ENCODE data around the gene DNAH5.

Gene DNAH5

GRCh38 chr5:13941468-13941867, 3.0 kb downstream of the DNAH5 start:
- no peak for DNase-seq

DNA sequence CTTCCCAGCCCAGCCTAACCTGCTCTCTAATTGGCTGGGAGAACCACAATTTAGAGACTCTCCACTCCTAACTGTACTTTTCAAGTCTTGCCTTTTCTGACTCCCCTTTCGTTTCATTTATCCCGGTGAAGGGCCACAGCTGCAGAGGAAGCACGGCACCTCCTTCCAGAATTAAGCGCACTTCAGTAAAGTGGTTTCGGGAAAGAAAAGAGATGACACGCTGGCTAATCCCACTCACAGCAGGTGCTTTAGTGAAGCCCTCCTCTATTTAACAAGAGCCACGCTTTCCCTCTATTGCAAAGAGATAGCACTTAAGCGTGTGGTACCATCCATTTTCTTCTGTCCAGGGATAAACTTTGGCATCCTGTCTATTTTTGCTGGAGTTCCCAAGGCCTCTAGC, 4.8 kb downstream of the DNAH5 start:
- DNase-seq = no peak

- DNase-seq = no peak
Measured at GRCh38 chr5:13934921-13935320, 9.6 kb downstream of the DNAH5 start.

- DNase-seq = no peak
Measured at GRCh38 chr5:13934125-13934524, 10.4 kb downstream of the DNAH5 start.

DNA sequence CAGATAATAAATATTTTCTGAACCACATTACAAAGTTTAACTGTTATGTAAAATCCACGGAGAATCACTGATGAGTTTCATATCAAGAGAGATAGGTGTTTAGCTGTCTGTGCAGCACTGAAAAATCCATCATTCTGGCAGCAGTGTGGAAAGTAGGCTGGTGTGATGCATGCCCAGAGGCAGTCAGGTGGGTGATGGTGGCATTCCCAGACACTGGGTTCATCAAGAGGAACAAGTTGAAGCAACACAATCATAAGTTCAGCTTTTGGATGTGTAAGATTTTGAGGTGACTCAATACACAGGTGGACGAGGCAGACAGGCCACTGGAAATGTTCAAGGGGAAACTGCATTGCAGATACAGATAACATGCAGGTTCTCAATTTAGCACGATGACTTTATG, 11.9 kb downstream of the DNAH5 start:
- no peak for DNase-seq

DNA sequence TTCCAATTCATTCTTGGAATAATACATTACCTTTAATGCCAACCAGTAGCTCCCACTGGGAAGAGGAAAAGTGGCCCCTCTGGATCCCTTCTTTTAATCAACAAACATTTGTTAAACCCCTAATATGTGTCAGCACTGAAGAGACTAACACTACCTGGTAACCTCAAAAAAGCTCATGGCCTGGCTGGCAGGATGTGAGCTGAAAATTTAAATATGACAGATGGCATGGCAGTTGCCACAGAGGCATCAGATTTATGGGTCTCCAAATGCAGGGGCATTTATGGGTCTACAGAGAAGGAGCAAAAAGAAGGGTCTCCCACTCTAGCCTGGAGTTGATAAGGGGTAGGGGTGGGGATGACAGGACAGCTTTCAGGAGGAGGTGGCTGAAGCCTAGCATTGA, 12.5 kb downstream of the DNAH5 start:
- DNase-seq = no peak

- DNase-seq = no peak
Measured at GRCh38 chr5:13930541-13931171, 13.8 kb downstream of the DNAH5 start.

DNA sequence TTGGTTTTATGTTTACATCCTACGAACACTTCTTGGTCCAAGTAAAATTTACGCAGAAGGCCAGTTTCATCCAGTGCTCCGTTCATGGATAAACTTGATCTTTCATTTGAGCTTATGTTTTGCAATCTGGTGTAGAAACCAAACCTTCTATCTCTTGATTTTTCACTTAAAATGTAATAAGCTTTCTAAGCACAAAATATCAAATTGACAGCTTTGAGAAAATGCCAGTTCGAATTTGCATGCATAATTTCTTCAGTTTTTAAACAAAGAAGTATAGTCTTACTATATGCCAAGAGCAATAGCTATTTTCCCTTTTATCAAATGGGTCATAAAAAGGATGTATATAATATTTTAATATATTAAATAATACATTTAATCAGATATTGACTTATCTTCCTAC, 17.8 kb downstream of the DNAH5 start:
- DNase-seq = no peak

DNA sequence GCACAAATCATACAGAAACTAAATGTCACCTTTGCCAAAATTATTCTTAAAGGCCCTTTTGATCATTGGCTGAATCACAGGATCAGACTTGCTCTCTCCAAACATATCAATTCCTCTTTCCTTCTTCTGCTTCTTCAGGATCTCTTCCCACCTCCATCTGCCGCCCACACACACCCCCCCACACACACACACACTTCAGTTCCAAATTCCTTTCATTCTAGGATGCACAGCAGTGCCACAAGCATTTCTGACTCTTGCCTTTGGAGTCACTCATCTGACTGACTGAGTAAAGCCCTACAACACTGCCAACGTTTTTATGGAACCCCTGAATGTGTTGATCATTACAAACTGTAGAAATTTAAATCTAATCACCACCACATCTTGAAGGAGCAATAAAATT, 22.9 kb downstream of the DNAH5 start:
- DNase-seq = no peak

GRCh38 chr5:13919786-13920185, 24.7 kb downstream of the DNAH5 start:
- DNase-seq = no peak

DNA sequence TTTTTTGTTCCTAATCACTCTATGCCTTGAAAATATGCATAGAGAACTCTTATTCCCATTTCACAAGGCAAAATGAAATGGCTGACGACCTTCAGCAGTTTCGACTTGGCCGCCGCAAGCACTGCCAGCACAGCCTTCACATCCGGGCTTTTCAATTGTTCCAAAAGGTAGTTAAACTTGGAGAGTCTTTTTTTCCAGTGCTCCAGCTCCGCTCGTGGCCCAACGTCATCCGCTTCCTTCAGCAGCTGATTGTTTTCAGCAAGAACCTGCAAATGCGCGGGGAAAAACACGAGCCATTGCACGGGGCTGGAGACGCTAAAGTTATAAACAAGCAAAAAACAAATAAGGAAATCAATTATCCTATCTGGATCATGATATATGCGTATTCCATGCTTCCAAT, 25.4 kb downstream of the DNAH5 start:
- no peak for DNase-seq

DNA sequence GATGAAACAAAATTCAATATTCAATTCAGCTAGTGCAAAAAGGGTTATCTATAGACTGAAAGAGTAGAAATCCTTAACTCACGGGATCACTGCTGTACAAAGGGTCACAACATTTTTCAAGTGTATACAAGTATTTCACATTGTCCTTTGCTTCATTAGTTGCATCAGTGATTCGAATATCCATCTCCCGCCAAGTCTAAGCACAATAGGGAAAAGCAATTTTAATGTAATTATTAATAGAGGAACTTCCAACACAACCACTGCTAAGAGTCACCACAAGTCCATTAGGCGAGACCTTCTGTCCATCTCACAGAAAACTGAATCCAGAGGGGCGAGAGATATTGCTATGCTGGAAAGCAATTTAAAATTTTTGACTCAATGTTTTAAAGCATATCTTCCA, 27.4 kb downstream of the DNAH5 start:
- no peak for DNase-seq

DNA sequence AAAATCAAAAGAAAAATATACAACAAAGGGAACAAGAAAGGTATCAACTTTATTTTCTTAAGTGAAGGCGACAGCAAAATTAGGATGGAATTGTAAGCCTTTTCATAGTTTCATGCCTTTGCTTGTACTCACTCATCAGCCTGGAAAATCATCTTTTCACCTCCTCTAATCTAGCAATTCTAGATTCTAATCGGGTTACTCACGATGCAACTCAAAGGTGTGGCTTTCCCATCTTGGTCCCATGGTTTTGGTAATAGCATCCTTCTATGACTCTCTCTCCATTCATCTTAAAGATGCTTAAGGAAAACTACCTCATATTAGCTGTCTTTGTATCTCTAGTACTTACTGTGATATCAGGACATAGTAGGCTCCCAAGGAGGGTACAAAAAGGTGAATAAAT, 30.5 kb downstream of the DNAH5 start:
- no peak for DNase-seq

DNA sequence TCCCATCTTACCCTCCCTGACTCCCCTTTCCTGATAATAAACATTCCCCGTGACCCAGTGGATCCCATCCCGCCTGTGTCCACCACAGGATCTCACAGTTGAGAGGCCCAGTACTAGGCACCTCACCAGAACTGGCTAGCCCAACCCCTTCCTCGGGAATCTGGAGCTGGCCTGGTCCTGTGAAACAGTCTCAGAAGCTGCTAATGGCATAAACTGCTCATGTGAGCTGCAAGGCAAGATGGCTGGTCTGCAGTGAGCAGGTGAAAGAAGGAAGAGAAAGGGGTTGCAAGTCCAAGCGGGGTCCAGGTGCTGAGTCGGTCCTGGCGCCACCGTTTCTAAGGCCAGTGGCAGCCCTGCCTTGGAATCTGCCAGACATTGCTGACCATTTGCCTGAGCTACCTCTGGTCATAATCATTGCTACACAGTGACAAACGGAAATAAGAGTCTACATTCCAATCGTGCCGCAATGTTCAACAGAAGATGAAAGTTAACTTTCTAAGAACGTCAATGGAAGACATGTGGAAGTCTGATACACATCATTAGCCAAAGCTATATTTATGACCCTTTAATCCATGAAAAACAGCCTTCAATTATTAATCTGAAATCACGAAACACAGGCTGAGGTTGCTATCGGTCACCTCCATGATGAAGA, 33.7 kb downstream of the DNAH5 start:
- DNase-seq = no peak

DNA sequence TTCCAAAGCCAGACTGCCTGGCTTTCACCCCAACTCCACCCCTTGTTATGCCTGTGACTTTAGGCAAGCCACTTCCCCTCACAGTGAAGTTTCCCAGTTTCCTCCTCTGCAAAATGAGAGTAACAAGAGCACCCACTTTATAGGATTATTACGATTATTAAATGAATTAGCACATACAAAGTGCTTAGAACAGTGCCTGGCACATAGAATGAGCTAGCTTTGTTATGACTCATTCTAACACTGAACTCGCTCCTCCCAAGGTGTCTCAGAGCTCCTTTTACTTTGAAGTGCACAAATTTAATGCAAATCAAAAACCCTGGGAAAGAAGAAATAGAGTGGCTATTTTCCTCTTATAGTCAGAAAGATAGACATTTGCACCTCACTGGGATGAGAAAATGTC, 34.3 kb downstream of the DNAH5 start:
- no peak for DNase-seq

- DNase-seq = no peak
Measured at GRCh38 chr5:13909271-13909670, 35.2 kb downstream of the DNAH5 start.

DNA sequence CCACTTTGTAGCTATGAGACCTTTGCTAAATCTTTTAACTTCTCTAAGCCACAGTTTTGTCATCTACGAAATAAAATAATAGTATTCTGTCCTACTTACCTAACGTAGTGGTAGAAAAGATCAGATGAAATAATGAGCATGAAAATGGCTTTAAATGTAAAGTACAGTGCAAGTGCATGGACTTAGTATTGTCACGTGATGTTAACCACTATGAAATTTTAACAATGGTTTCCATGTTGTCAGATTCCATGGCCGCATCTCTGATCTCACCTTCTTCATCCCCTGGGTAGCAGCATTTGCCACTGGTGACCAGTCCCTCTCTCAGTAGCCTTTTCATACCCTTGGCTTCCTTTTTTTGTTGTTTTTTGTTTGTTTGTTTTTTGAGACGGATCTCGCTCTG, 45.9 kb downstream of the DNAH5 start:
- DNase-seq = no peak

GRCh38 chr5:13878357-13878756, 66.1 kb downstream of the DNAH5 start:
- no peak for DNase-seq

DNA sequence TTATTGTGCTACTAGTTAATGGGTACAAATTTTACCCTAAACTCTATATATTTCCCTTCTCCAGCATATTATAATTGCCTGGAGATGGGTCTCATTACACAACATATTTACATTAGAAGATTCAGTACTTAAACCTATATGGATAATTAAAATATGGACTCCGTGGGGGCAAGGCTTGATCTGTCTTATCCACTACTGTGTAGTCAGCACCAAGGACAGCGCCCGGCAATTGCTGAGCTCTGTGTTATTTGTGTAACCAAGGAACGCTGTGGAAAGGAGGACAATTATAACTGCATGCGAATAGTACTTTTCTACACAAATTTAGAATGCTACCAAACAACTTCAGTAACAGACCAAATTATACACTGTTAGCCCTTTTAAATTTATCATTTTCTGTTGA, 77.7 kb downstream of the DNAH5 start:
- peak; percentile 31 for DNase-seq

DNA sequence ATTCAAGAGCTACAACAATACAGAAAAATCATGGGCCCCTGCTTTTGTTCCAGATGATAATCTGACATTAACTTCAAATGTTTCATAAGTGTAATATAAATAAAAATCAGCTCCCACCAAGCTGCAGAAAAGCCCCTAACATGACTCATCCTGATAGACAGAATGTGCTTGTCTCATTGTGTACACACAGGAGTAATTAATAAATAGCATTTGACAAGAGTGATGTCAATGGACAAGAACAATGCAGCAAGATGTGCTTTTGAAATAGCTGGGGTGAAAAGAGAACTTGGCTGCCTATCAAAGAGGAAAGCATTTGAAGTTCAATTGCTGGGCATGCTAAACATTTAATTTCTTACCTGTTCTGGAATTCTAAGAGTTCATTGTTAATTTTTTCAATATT, 79.2 kb downstream of the DNAH5 start:
- no peak for DNase-seq

DNA sequence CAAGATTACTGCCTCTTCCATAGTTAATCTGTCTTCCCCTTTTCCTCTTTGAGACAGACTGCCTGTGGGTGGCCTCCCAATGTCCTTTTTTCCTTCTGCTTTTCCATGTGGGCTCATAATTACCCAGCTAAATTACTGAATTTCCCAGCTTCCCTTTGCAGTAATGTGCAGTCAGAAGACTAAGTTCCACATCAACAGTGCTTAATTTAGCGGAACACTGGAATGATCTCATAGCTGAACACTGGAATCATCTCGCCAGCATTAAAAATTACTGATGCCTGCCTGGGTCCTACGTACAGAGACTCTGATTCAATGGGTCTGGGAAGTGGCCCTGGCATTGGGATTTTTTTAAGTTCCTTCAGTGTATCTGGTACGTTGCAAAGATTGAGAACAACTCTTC, 84.3 kb downstream of the DNAH5 start:
- DNase-seq = no peak

- no peak for DNase-seq
Measured at GRCh38 chr5:13859270-13860065, 85.0 kb downstream of the DNAH5 start.

DNA sequence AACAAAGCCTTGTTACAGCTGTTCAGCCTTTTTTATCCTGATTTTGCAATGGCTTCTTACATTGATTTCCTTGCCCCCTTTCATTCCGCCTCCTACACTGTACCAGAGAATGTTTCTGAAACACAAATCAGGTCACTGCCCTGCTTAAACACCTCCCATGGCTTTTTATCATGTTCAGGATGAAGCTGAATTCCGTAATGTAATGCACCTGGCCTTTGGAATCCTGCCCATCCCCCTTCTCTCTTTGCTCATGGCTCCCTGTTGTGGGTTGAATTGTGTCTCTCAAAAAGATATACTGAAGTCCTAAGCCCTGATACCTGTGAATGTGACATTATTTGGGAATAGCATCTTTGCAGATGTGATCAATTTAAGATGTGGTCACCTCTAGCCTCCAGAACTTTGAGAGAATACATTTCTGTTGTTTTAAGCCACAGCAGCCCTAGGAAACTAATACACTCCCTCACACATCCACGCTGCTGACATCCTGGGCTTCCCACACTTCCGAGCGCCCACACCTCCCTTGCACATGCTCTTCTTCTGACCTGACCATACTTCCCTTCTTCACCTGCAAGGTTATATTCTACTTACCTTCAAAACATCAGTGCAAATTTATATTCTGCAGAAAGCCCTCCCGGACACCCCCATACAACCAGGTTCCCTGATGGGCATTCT, 101.2 kb downstream of the DNAH5 start:
- no peak for DNase-seq

DNA sequence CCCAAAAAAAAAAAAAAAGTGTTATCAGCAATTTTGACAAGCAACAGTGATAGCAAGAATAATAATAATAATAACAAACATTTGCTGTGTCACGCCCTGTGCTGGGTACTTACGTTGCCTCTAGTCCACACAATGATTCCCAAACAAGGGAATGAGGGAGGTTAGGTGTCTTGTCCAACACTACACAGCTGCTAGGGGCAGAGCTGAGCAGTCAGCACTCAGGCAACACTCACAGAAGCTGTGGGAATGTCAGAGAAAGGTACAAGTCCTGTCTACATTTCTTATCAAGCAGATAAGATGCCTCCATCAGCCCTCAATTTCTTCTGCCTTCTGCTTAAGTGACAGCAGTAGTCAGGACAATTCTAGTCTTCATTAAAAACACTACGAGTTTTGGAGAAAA, 111.0 kb downstream of the DNAH5 start:
- DNase-seq = no peak
